ENCODE measurements around the gene SYNE1. TPM values are rescaled to one million over a fixed set of nuclear protein-coding genes. Genes with fewer than 3 reads are reported as not detected.

Gene SYNE1
- total and polyA plus RNA-seq, 7 experiments from 2014 or later = 50.6 to 205 (median 161) TPM

DNA sequence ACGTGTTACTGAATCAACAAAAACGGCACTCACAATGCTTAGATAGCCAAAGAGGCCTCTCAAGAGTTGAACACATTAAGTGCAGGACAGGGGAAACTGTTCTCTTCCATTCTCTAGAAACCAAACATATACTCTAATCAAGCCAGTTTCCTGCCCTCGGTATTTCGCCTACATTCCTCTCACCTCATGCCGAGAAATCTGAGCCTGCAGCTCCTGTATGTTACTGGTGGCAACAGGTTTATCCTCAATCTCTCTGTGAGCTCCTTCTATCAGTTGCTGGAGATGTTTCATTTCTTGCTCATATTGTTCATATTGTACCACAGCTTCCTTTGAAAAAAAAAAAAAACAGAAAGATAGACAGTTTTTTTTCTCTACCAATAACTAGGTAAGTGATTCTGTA, 328.9 kb downstream of the SYNE1 start:
- ChIA-PET CTCF (interaction anchor here (0.7 kb wide), 1 partner anchor 866 kb away, joined by 3 read pairs; no protein-coding TSS in a partner anchor), POLR2A (interaction anchor here (0.7 to 1.1 kb wide), 2 partner anchors 9 to 913 kb away, joined by 3 read pairs; no protein-coding TSS in a partner anchor)
- no peak overlapping the region for H3K27ac ChIP-seq (ENCODE audit: low read depth, low read length)
- Mint-ChIP-seq H3K9me3 (no peaks in the 10 kb centered on the region), H3K4me1 (peaks cover 7 to 35% (median 33%) of the 10 kb centered on the region in 7 donors), H3K27me3 (peaks cover 0 to 10% (median 0%) of the 10 kb centered on the region in 5 donors), H3K4me3 (no peak overlapping the region), H3K36me3 (no peaks in the 10 kb centered on the region), H3K27ac (peak overlapping the region in 5 of 9 donors; percentile 0 to 86 (median 25))
- peaks cover 6 to 21% of the 10 kb centered on the region in 2 donors for H3K4me1 ChIP-seq (ENCODE audit: control insufficient read depth in 2 of 2, insufficient read depth in 2 of 2, low read length in 2 of 2)
- H3K27me3 ChIP-seq (ENCODE audit: control insufficient read depth in 2 of 2, insufficient read depth in 2 of 2, low read length in 2 of 2) = no peaks in the 10 kb centered on the region
- H3K36me3 ChIP-seq (ENCODE audit: control insufficient read depth in 2 of 3, insufficient read depth in 3 of 3, low read length in 3 of 3) = no peaks in the 10 kb centered on the region
- intact Hi-C loops (cut with micrococcal nuclease) = loop anchor here in 1 of 2 donors (10.0 kb wide), 1 partner anchor 1936 kb away; no protein-coding TSS in a partner anchor
- no peak for DNase-seq
- H3K4me3 ChIP-seq (ENCODE audit: low read length) = no peak overlapping the region
- no peak for ATAC-seq
- no peaks in the 10 kb centered on the region for H3K9me3 ChIP-seq (ENCODE audit: control insufficient read depth in 2 of 3, low read length in 3 of 3)

DNA sequence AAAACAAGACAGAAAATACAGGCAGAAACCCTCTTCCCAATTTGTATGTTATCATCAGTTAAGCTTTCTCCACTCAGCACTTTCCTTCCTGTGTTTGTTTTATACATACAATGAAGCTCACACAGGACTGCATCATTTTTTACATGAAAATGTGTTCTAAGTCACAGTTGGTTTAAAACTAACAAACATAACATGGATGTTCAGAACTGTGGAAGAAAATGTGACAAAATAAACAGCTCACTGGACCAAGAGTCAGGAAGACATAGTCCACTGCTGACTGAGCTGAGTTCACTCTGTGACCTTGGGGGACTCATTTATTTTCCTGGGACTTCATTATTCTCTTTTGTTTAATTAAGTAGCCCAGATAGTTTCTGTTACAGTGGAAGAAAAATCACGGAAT, 331.5 kb downstream of the SYNE1 start:
- intact Hi-C loops (cut with micrococcal nuclease) = loop anchor here in 1 of 2 donors (10.0 kb wide), 1 partner anchor 1939 kb away; no protein-coding TSS in a partner anchor
- Histone ChIP-seq H3K4me1 (ENCODE audit: control insufficient read depth in 2 of 2, insufficient read depth in 2 of 2, low read length in 2 of 2) (peaks cover 11 to 19% of the 10 kb centered on the region in 2 donors), H3K27me3 (ENCODE audit: control insufficient read depth in 2 of 2, insufficient read depth in 2 of 2, low read length in 2 of 2) (no peaks in the 10 kb centered on the region), H3K36me3 (ENCODE audit: control insufficient read depth in 2 of 3, insufficient read depth in 3 of 3, low read length in 3 of 3) (peaks cover 0 to 4% (median 0%) of the 10 kb centered on the region in 3 experiments), H3K27ac (ENCODE audit: low read depth, low read length) (no peak overlapping the region), H3K4me3 (ENCODE audit: low read length) (no peak overlapping the region), H3K9me3 (ENCODE audit: control insufficient read depth in 2 of 3, low read length in 3 of 3) (no peaks in the 10 kb centered on the region)
- Mint-ChIP-seq H3K4me1 (peaks cover 15 to 44% (median 37%) of the 10 kb centered on the region in 7 donors), H3K27ac (peak overlapping the region in 1 of 9 donors; percentile 16), H3K27me3 (peaks cover 0 to 6% (median 0%) of the 10 kb centered on the region in 5 donors), H3K9me3 (peaks cover 0 to 2% (median 0%) of the 10 kb centered on the region in 11 donors), H3K4me3 (no peak overlapping the region), H3K36me3 (no peaks in the 10 kb centered on the region)
- no peak for ATAC-seq
- CTCF ChIA-PET = interaction anchor here (0.6 to 1.1 kb wide), 2 partner anchors 30 to 1217 kb away, joined by 3 to 4 read pairs; no protein-coding TSS in a partner anchor
- POLR2A ChIA-PET = interaction anchor here (1.0 kb wide), 1 partner anchor 79 kb away, joined by 3 read pairs; no protein-coding TSS in a partner anchor
- no peak for DNase-seq

DNA sequence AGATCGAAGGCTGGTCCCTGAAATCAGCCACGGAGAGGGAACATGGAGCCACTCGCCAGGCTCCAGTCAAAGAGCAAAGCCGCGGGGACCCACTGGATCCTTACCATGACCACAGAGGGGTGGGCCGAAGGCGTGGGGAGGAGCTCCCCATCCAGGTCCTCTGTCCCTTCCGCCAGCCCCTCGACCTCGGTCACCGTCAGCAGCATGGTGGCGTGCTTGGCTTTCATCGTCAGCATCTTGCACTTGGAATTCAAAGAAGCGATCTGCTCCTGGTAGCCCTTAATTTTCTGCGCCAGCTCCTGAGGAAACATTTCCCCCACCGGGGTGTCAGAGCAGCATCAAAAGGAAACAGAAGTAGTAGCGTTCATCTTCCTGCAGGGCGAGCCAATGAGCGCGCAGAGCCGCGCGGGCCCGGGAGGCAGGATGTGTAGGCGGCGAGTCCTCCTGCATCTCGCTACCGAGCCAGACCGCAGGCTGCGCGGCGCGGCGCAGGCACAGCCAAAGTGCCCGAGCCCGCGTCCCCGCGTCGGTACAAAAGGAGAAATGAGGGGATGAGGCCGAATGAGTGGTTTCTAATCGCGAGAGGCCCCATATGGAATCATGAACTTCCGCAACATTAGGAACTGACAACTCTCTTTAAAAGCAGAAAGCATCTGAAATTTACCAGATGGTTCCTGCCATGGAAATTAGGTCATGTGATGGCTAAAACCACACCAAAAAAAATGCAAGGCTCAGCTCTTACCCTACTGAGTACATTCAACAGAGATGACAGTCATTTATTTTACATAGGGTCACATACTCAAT, 335.2 kb downstream of the SYNE1 start:
- POLR2A ChIA-PET = interaction anchor here (0.7 to 2.6 kb wide), 14 partner anchors 8 to 912 kb away, joined by 3 to 13 read pairs (median 4); no protein-coding TSS in a partner anchor
- H3K4me1 Mint-ChIP-seq = peaks cover 22 to 49% (median 40%) of the 10 kb centered on the region in 7 donors
- H3K27me3 Mint-ChIP-seq = no peaks in the 10 kb centered on the region
- peak overlapping the region; percentile 87 to 100 (median 100) for H3K4me3 Mint-ChIP-seq
- Histone ChIP-seq H3K9me3 (ENCODE audit: control insufficient read depth in 2 of 3, low read length in 3 of 3) (no peaks in the 10 kb centered on the region), H3K4me1 (ENCODE audit: control insufficient read depth in 2 of 2, insufficient read depth in 2 of 2, low read length in 2 of 2) (peaks cover 12 to 14% of the 10 kb centered on the region in 2 donors), H3K27me3 (ENCODE audit: control insufficient read depth in 2 of 2, insufficient read depth in 2 of 2, low read length in 2 of 2) (no peaks in the 10 kb centered on the region), H3K36me3 (ENCODE audit: control insufficient read depth in 2 of 3, insufficient read depth in 3 of 3, low read length in 3 of 3) (peaks cover 0 to 4% (median 0%) of the 10 kb centered on the region in 3 experiments), H3K4me3 (ENCODE audit: low read length) (peak overlapping the region; percentile 84), H3K27ac (ENCODE audit: low read depth, low read length) (peak overlapping the region; percentile 85)
- peaks cover 0 to 3% (median 0%) of the 10 kb centered on the region in 5 donors for H3K36me3 Mint-ChIP-seq
- peak; percentile 76 to 91 (median 87) for DNase-seq
- peaks cover 0 to 2% (median 0%) of the 10 kb centered on the region in 11 donors for H3K9me3 Mint-ChIP-seq
- intact Hi-C loops (cut with micrococcal nuclease) = loop anchor here (1.0 to 10.0 kb wide), 14 partner anchors 8 to 1943 kb away; partner anchors contain the start of genes FBXO5 (in 2 of the 2), RMND1 (in 2 of the 2) and MTRF1L (in 1 of the 2)
- peak; percentile 98 for ATAC-seq
- H3K27ac Mint-ChIP-seq = peak overlapping the region; percentile 92 to 100 (median 99)
- CTCF ChIA-PET = interaction anchor here (0.7 to 4.2 kb wide), 9 partner anchors 9 to 612 kb away, joined by 3 to 47 read pairs (median 5); no protein-coding TSS in a partner anchor

DNA sequence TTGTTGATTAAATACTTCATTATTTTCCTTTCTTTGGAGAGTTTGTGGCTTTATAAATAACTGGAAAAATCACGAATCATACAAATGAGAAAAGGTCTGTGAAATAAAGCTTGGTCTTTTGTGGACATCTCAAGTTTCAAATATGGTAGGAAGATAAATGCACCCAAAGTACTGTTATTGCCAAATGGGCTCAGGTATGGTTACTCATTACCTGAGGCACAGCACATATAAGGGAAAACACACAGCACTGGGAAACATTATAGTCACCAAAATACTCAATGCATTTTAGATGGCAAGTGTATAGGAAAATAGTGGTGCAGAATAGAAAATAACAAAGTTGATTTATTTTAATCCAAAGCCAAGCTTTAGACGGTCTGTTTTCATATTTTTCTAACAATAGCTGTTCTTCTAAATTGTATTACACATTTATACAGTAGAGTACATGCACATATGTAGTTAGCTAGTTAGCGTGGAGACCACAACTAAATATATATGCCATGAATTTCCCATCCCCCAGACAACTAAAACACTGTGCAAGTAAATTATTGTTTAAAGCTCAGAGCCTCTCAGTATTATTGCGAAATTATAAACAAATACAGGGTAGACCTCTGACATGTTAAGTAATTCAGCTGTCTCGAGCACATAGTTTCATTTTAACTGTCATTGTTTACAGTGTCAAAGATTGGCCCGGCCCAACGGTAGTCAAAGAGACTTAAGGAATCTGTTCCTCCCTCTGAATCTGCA, 336.0 kb downstream of the SYNE1 start:
- Mint-ChIP-seq H3K4me3 (peak overlapping the region; percentile 87 to 100 (median 100)), H3K36me3 (peaks cover 0 to 4% (median 1%) of the 10 kb centered on the region in 5 donors), H3K27me3 (no peaks in the 10 kb centered on the region), H3K4me1 (peaks cover 24 to 57% (median 44%) of the 10 kb centered on the region in 7 donors), H3K27ac (peak overlapping the region; percentile 92 to 100 (median 99)), H3K9me3 (peaks cover 0 to 2% (median 0%) of the 10 kb centered on the region in 11 donors)
- CTCF ChIA-PET = interaction anchor here (0.7 to 4.2 kb wide), 9 partner anchors 10 to 611 kb away, joined by 3 to 47 read pairs (median 5); no protein-coding TSS in a partner anchor
- no peaks in the 10 kb centered on the region for H3K27me3 ChIP-seq (ENCODE audit: control insufficient read depth in 2 of 2, insufficient read depth in 2 of 2, low read length in 2 of 2)
- H3K4me3 ChIP-seq (ENCODE audit: low read length) = peak overlapping the region; percentile 84
- intact Hi-C loops (cut with micrococcal nuclease) = loop anchor here (2.0 to 10.0 kb wide), 3 partner anchors 14 to 1944 kb away; no protein-coding TSS in a partner anchor
- peak overlapping the region; percentile 85 for H3K27ac ChIP-seq (ENCODE audit: low read depth, low read length)
- peaks cover 0 to 9% (median 0%) of the 10 kb centered on the region in 3 experiments for H3K36me3 ChIP-seq (ENCODE audit: control insufficient read depth in 2 of 3, insufficient read depth in 3 of 3, low read length in 3 of 3)
- H3K9me3 ChIP-seq (ENCODE audit: control insufficient read depth in 2 of 3, low read length in 3 of 3) = no peaks in the 10 kb centered on the region
- ATAC-seq (peak; percentile 48), DNase-seq (no peak)
- POLR2A ChIA-PET = interaction anchor here (0.7 to 3.0 kb wide), 14 partner anchors 8 to 911 kb away, joined by 3 to 13 read pairs (median 5); no protein-coding TSS in a partner anchor
- peaks cover 12 to 14% of the 10 kb centered on the region in 2 donors for H3K4me1 ChIP-seq (ENCODE audit: control insufficient read depth in 2 of 2, insufficient read depth in 2 of 2, low read length in 2 of 2)

DNA sequence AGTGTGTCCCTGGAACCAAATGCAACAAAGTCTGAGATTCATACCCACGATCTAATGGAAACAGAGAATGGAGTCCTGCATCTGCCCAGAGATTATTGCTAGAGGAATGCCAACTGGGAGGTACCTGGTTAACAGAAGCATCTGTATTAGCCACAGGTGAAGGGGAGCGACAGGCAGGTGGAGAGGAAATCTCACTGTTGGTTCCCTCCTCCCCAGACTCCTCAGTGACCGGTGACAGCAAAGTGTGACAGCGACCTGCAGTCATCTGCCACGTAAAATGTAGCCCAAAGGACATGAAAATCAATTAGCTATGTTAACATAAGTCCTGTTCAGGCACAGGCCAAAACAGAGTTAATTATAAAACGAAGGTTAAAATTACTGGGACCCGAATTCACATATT, 336.6 kb downstream of the SYNE1 start:
- intact Hi-C loops (cut with micrococcal nuclease) = loop anchor here (2.0 to 10.0 kb wide), 3 partner anchors 14 to 1944 kb away; no protein-coding TSS in a partner anchor
- POLR2A ChIA-PET = interaction anchor here (0.7 to 3.0 kb wide), 5 partner anchors 9 to 67 kb away, joined by 3 to 13 read pairs (median 5); no protein-coding TSS in a partner anchor
- no peaks in the 10 kb centered on the region for H3K9me3 ChIP-seq (ENCODE audit: control insufficient read depth in 2 of 3, low read length in 3 of 3)
- peak overlapping the region; percentile 18 to 100 (median 97) for H3K27ac Mint-ChIP-seq
- H3K4me3 Mint-ChIP-seq = peak overlapping the region; percentile 87 to 100 (median 100)
- ATAC-seq (no peak), DNase-seq (no peak)
- peaks cover 12 to 14% of the 10 kb centered on the region in 2 donors for H3K4me1 ChIP-seq (ENCODE audit: control insufficient read depth in 2 of 2, insufficient read depth in 2 of 2, low read length in 2 of 2)
- peaks cover 0 to 8% (median 4%) of the 10 kb centered on the region in 5 donors for H3K36me3 Mint-ChIP-seq
- no peaks in the 10 kb centered on the region for H3K27me3 Mint-ChIP-seq
- peak overlapping the region; percentile 84 for H3K4me3 ChIP-seq (ENCODE audit: low read length)
- CTCF ChIA-PET = interaction anchor here (1.6 to 4.2 kb wide), 6 partner anchors 16 to 610 kb away, joined by 3 to 47 read pairs (median 8); no protein-coding TSS in a partner anchor
- peaks cover 0 to 2% (median 0%) of the 10 kb centered on the region in 11 donors for H3K9me3 Mint-ChIP-seq
- no peaks in the 10 kb centered on the region for H3K27me3 ChIP-seq (ENCODE audit: control insufficient read depth in 2 of 2, insufficient read depth in 2 of 2, low read length in 2 of 2)
- no peak overlapping the region for H3K27ac ChIP-seq (ENCODE audit: low read depth, low read length)
- peaks cover 30 to 63% (median 51%) of the 10 kb centered on the region in 7 donors for H3K4me1 Mint-ChIP-seq
- peaks cover 0 to 12% (median 0%) of the 10 kb centered on the region in 3 experiments for H3K36me3 ChIP-seq (ENCODE audit: control insufficient read depth in 2 of 3, insufficient read depth in 3 of 3, low read length in 3 of 3)
